Osteocyte (in vitro differentiated cells): Measurements from ENCODE around the gene NELFE. TPM values are rescaled to one million over a fixed set of nuclear protein-coding genes. Genes with fewer than 3 reads are reported as not detected.
"Not testable (repeated sequence)": the region's sequence is repeated elsewhere in the genome, so short reads cannot be mapped to it uniquely, and the experiment has no call there.

ENCODE experiments used
- DNase-seq: peaks from one replicate; pipeline ENCODE4 v3.0.0; 2021; ENCODE audit warnings: mixed read lengths; ENCODE audit not compliant: unreplicated experiment; ENCODE audit errors: extremely low spot score
- H3K27ac Mint-ChIP-seq: one replicate; pipeline ENCODE4 v1.8.0; 2021; ENCODE audit warnings: mild to moderate bottlenecking, mixed read lengths; ENCODE audit not compliant: unreplicated experiment
- H3K27me3 Mint-ChIP-seq: one replicate; pipeline ENCODE4 v1.8.0; 2021; ENCODE audit warnings: mixed read lengths; ENCODE audit not compliant: unreplicated experiment
- H3K36me3 Mint-ChIP-seq: one replicate; pipeline ENCODE4 v1.8.0; 2021; ENCODE audit warnings: mixed read lengths; ENCODE audit not compliant: unreplicated experiment
- H3K4me1 Mint-ChIP-seq: one replicate; pipeline ENCODE4 v1.8.0; 2021; ENCODE audit warnings: mixed read lengths; ENCODE audit not compliant: unreplicated experiment
- H3K4me3 Mint-ChIP-seq: one replicate; pipeline ENCODE4 v1.8.0; 2021; ENCODE audit warnings: mild to moderate bottlenecking, moderate library complexity, mixed read lengths; ENCODE audit not compliant: unreplicated experiment
- H3K9me3 Mint-ChIP-seq: one replicate; pipeline ENCODE4 v1.8.0; 2021; ENCODE audit warnings: mixed read lengths; ENCODE audit not compliant: unreplicated experiment
- total RNA-seq: library from RNA; stranded (reverse); gene quantifications from 2 replicates; pipeline ENCODE4 v1.2.1, GENCODE V29; 2021
- TF ChIP-seq, protein P1 (sequence below): fragments of 200-600 bp; sonication (generic); IDR thresholded peaks from 2 replicates; pipeline ENCODE4 v1.5.0; 2021; ENCODE audit warnings: antibody characterized with exemption, mild to moderate bottlenecking, moderate library complexity

Gene NELFE
- total RNA-seq, 1 donor from 2014 or later: 66.8 TPM

DNA sequence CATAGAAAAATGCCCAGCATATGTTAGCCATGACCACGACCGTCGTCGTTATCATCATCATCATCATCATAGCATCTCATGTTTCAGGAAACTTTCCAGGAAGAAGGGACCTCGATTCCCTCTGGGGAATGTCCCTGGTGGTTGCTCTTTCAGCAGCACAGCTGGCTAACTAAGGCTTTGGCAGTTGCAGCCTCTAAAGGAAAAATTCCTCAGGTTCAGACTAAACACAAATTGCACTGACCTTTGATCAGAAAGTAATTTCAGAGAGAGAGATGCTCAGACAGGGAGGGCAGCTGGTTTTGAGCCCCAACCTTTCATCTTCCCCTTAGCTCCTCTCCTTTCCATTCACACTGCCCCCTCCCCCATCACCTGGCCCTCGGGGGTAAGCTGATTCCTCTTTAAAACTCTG, 18.5 kb downstream of the NELFE start:
- Mint-ChIP-seq H3K4me1 (peaks cover 19% of the 10 kb centered on the region), H3K36me3 (no peaks in the 10 kb centered on the region), H3K27ac (peak overlapping the region; percentile 52), H3K9me3 (no peaks in the 10 kb centered on the region), H3K27me3 (peaks cover 5% of the 10 kb centered on the region), H3K4me3 (no peak overlapping the region)
- TF ChIP-seq, protein P1, sequence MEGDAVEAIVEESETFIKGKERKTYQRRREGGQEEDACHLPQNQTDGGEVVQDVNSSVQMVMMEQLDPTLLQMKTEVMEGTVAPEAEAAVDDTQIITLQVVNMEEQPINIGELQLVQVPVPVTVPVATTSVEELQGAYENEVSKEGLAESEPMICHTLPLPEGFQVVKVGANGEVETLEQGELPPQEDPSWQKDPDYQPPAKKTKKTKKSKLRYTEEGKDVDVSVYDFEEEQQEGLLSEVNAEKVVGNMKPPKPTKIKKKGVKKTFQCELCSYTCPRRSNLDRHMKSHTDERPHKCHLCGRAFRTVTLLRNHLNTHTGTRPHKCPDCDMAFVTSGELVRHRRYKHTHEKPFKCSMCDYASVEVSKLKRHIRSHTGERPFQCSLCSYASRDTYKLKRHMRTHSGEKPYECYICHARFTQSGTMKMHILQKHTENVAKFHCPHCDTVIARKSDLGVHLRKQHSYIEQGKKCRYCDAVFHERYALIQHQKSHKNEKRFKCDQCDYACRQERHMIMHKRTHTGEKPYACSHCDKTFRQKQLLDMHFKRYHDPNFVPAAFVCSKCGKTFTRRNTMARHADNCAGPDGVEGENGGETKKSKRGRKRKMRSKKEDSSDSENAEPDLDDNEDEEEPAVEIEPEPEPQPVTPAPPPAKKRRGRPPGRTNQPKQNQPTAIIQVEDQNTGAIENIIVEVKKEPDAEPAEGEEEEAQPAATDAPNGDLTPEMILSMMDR: no peak
- no peak for DNase-seq

DNA sequence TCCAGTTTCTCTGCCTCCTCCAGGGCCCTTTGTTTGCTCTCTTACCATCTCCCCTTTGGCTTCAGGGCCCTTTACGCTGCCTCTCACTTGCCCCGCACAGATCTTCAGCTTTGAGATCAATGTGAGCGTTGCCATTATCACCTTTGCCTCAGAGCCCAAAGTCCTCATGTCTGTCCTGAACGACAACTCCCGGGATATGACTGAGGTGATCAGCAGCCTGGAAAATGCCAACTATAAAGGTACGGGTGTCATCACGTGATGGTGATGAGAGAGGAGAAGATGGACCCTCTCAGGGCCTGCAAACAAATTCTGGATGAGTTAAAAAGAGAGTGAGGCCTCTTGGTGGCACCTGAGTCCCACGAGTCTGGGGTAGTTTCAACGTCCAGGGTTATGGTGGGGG, 22.9 kb downstream of the NELFE start:
- peaks cover 9% of the 10 kb centered on the region for H3K4me1 Mint-ChIP-seq
- DNase-seq: no peak
- H3K27me3 Mint-ChIP-seq: peaks cover 13% of the 10 kb centered on the region
- H3K27ac Mint-ChIP-seq: no peak overlapping the region
- H3K9me3 Mint-ChIP-seq: no peaks in the 10 kb centered on the region
- H3K4me3 Mint-ChIP-seq: no peak overlapping the region
- no peaks in the 10 kb centered on the region for H3K36me3 Mint-ChIP-seq
- TF ChIP-seq, protein P1: no peak

DNA sequence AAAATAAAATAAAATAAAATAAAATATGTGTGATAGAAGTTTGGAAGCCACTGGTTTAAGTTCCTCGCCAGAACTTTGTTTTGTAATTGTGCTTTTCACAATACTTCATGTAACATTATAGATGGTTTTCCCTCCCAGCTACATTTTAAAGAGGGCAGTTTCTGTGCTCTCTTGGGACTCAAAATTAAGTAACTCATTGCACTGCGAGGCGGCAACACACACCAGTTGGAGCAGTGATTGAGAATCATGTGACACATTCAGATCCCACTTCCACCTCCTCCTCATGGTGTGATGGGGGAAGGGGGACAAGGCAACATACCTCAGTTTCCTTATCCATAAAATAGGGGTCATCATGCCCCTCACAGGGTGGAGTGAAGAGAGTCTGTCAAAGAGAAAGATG, 23.8 kb downstream of the NELFE start:
- Mint-ChIP-seq H3K27me3 (peaks cover 13% of the 10 kb centered on the region), H3K27ac (no peak overlapping the region), H3K9me3 (no peaks in the 10 kb centered on the region), H3K4me3 (no peak overlapping the region), H3K4me1 (peaks cover 1% of the 10 kb centered on the region), H3K36me3 (no peaks in the 10 kb centered on the region)
- DNase-seq: no peak
- TF ChIP-seq, protein P1: no peak

- Mint-ChIP-seq H3K4me1 (no peaks in the 10 kb centered on the region), H3K27ac (no peak overlapping the region), H3K9me3 (no peaks in the 10 kb centered on the region), H3K36me3 (no peaks in the 10 kb centered on the region), H3K27me3 (peaks cover 13% of the 10 kb centered on the region), H3K4me3 (no peak overlapping the region)
- TF ChIP-seq, protein P1: no peak
- DNase-seq: no peak
Measured at GRCh38 chr6:31933537-31933936, 25.2 kb downstream of the NELFE start.

DNA sequence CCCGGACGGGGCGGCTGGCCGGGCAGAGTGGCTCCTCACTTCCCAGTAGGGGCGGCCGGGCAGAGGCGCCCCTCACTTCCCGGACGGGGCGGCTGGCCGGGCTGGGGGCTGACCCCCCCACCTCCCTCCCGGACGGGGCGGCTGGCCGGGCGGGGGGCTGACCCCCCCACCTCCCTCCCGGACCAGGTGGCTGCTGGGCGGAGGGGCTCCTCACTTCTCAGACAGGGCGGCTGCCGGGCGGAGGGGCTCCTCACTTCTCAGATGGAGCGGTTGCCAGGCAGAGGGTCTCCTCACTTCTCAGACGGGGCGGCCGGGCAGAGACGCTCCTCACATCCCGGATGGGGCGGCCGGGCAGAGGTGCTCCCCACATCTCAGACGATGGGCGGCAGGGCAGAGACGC, 26.6 kb downstream of the NELFE start:
- not testable (repeated sequence) for H3K36me3 Mint-ChIP-seq, DNase-seq, H3K4me1 Mint-ChIP-seq, H3K4me3 Mint-ChIP-seq, H3K9me3 Mint-ChIP-seq, H3K27ac Mint-ChIP-seq
- peaks cover 19% of the 10 kb centered on the region for H3K27me3 Mint-ChIP-seq

DNA sequence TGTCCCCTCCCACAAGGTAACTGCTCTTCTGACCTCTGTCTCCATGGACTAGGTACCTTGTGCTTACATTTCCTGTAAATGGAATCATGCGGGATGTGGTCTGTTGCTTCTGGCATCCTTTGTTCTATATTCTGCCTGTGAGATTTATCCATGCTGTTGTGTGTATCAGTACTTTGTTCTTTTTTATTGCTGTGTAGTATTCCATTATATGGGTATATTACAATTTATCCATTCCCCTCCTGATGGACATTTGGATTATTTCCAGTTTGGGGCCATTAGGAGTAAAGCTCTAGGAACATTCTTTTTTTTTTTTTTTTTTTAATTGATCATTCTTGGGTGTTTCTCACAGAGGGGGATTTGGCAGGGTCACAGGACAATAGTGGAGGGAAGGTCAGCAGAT, 27.8 kb downstream of the NELFE start:
- H3K4me3 Mint-ChIP-seq: no peak overlapping the region

More for the DNA sequence above, 27.8 kb downstream of the NELFE start:
- Mint-ChIP-seq H3K27me3 (peaks cover 19% of the 10 kb centered on the region), H3K36me3 (no peaks in the 10 kb centered on the region), H3K4me1 (no peaks in the 10 kb centered on the region), H3K9me3 (no peaks in the 10 kb centered on the region), H3K27ac (no peak overlapping the region)
- DNase-seq: no peak
- TF ChIP-seq, protein P1: no peak
